ENCODE results near the gene ASB2. TPM values are rescaled to one million over a fixed set of nuclear protein-coding genes. Genes with fewer than 3 reads are reported as not detected.

Gene ASB2
- total RNA-seq, 1 experiment from 2014 or later = 0.35 TPM

DNA sequence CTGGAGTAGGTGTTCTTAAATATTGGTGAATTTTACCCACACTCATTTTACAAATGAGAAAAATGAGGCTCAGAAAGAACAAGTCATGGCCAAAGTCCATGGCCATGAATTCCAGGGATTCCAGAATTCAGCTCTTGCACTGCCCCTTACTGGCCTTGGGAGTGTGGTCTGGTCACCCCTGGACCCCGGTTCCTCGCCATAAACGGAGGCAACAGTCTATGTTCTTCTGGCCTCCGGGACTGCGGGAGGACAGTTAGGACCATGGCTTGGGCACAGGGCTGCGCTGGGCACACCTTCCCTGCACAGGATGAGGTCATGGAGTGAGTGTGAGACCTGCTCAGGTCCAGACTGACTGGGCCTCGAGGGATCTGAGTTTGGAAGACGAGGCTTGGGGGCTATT lies 27.6 kb upstream of the ASB2 start:
- Histone ChIP-seq H2BK120ac (ENCODE audit: low read depth, low read length, poor library complexity, severe bottlenecking) (no peak overlapping the region), H3K79me2 (ENCODE audit: insufficient read depth, low read length) (no peaks in the 10 kb centered on the region), H4K91ac (ENCODE audit: insufficient read length, low read depth, low read length) (no peak overlapping the region), H3T11ph (ENCODE audit: low read length) (no peak overlapping the region), H3K9me3 (ENCODE audit: control insufficient read depth, low read depth, low read length) (no peaks in the 10 kb centered on the region), H3K23me2 (ENCODE audit: insufficient read length, low read depth, low read length, poor library complexity, severe bottlenecking) (no peaks in the 10 kb centered on the region), H2BK5ac (ENCODE audit: insufficient read length, low read length) (no peak overlapping the region), H3K27me3 (ENCODE audit: insufficient read depth, low read length) (no peaks in the 10 kb centered on the region), H2AFZ (ENCODE audit: low read length) (no peak overlapping the region), H2BK15ac (ENCODE audit: low read depth, low read length) (no peak overlapping the region), H3K23ac (ENCODE audit: insufficient read length, low read depth, low read length) (no peak overlapping the region), H3K4me2 (ENCODE audit: insufficient read depth, insufficient read length, low read length) (no peak overlapping the region), H3K56ac (ENCODE audit: insufficient read length, low read depth, low read length) (no peak overlapping the region), H3K18ac (ENCODE audit: insufficient read length, low read depth, low read length) (no peak overlapping the region), H3K27ac (ENCODE audit: insufficient read length, low read depth, low read length) (no peak overlapping the region), H2BK20ac (ENCODE audit: low read depth, low read length, poor library complexity, severe bottlenecking) (no peak overlapping the region), H3K9ac (ENCODE audit: extremely low read depth, insufficient read length, low read length) (no peak overlapping the region), H4K20me1 (ENCODE audit: control insufficient read depth, insufficient read depth, insufficient read length) (no peaks in the 10 kb centered on the region), H4K8ac (replicated peaks; ENCODE audit: insufficient read length, low read depth, low read length) (no peak overlapping the region), H2BK12ac (ENCODE audit: insufficient read length, low read depth, low read length) (no peak overlapping the region), H4K5ac (ENCODE audit: insufficient read length, low read depth, low read length) (no peak overlapping the region), H3K4me1 (ENCODE audit: insufficient read depth, low read length) (no peaks in the 10 kb centered on the region), H3K79me1 (ENCODE audit: insufficient read depth, low read depth, low read length, poor library complexity, severe bottlenecking) (no peaks in the 10 kb centered on the region), H2AK5ac (ENCODE audit: insufficient read length, low read length) (no peak overlapping the region), H3K4ac (ENCODE audit: low read depth, low read length) (no peak overlapping the region), H3K14ac (ENCODE audit: insufficient read depth, low read length) (no peak overlapping the region)
- H3K4me1 Mint-ChIP-seq = peaks cover 4 to 11% of the 10 kb centered on the region in 2 experiments
- H3K27ac Mint-ChIP-seq = peak overlapping the region in 1 of 3 experiments; percentile 31; a peak in 1 of 7 replicates
- peaks cover 5% of the 10 kb centered on the region for H3K27me3 Mint-ChIP-seq (ENCODE audit: low read depth)
- H3K4me3 Mint-ChIP-seq = no peak overlapping the region
- TF ChIP-seq, protein P1, sequence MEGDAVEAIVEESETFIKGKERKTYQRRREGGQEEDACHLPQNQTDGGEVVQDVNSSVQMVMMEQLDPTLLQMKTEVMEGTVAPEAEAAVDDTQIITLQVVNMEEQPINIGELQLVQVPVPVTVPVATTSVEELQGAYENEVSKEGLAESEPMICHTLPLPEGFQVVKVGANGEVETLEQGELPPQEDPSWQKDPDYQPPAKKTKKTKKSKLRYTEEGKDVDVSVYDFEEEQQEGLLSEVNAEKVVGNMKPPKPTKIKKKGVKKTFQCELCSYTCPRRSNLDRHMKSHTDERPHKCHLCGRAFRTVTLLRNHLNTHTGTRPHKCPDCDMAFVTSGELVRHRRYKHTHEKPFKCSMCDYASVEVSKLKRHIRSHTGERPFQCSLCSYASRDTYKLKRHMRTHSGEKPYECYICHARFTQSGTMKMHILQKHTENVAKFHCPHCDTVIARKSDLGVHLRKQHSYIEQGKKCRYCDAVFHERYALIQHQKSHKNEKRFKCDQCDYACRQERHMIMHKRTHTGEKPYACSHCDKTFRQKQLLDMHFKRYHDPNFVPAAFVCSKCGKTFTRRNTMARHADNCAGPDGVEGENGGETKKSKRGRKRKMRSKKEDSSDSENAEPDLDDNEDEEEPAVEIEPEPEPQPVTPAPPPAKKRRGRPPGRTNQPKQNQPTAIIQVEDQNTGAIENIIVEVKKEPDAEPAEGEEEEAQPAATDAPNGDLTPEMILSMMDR (conservative IDR thresholded peaks at IDR 0.05) = no peak
- no peak for DNase-seq
- H3K36me3 Mint-ChIP-seq (ENCODE audit: insufficient read depth in 1 of 3, low read depth in 3 of 3) = no peaks in the 10 kb centered on the region
- no CpG with 5 or more reads among the region's 8 CpGs for WGBS (ENCODE audit: extremely low coverage, insufficient read length, low lambda C conversion rate)
- no peaks in the 10 kb centered on the region for H3K9me3 Mint-ChIP-seq
